Measurements from ENCODE around the gene RPS6KC1. TPM values are rescaled to one million over a fixed set of nuclear protein-coding genes. Genes with fewer than 3 reads are reported as not detected.
A peak's percentile ranks its signal among the peaks of the same experiment; 100 is the strongest.

The RPS6KC1 gene
- total RNA-seq, 2 experiments from 2014 or later: 9.4 to 10.7 TPM

DNA sequence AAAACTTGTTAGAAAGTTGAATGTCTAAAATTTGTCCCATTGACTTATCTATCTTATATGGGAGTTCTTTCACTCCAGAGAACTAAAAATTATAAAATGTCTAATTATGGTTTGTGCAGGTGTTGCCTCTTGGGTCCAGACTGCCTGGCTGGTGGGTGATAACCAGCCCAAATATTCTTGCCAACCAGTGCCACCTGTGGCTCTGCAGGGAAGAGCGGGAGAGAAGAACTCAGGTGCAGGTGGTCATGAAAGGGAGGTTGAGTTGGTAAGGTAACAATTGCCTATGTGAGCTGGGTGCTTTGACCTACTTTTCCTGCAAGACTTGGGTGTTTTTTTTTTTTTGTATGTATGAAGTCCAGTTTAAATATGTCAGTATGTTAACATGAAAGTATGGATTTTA, 10.2 kb downstream of the RPS6KC1 start:
- no peak for TF ChIP-seq EZH2phosphoT487 (IDR thresholded peaks at IDR 0.05; ENCODE audit: borderline replicate concordance, low read depth, low read length)
- TF ChIP-seq, protein P1, sequence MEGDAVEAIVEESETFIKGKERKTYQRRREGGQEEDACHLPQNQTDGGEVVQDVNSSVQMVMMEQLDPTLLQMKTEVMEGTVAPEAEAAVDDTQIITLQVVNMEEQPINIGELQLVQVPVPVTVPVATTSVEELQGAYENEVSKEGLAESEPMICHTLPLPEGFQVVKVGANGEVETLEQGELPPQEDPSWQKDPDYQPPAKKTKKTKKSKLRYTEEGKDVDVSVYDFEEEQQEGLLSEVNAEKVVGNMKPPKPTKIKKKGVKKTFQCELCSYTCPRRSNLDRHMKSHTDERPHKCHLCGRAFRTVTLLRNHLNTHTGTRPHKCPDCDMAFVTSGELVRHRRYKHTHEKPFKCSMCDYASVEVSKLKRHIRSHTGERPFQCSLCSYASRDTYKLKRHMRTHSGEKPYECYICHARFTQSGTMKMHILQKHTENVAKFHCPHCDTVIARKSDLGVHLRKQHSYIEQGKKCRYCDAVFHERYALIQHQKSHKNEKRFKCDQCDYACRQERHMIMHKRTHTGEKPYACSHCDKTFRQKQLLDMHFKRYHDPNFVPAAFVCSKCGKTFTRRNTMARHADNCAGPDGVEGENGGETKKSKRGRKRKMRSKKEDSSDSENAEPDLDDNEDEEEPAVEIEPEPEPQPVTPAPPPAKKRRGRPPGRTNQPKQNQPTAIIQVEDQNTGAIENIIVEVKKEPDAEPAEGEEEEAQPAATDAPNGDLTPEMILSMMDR (conservative IDR thresholded peaks at IDR 0.05; ENCODE audit: low read length): peak; percentile 54
- Histone ChIP-seq H3K4me1 (ENCODE audit: insufficient read depth, low read length, poor library complexity, severe bottlenecking) (no peaks in the 10 kb centered on the region), H3K4me2 (ENCODE audit: low read length) (no peak overlapping the region), H3K9me3 (ENCODE audit: low read length) (0 out of 2 replicates have a peak, but pooled peaks cover 7% of the 10 kb centered on the region), H3K36me3 (ENCODE audit: insufficient read depth, low read length) (no peaks in the 10 kb centered on the region), H4K20me1 (ENCODE audit: insufficient read depth, low read length) (no peaks in the 10 kb centered on the region), H2AFZ (ENCODE audit: low read length) (no peak overlapping the region), H3K4me3 (ENCODE audit: low read depth, low read length, poor library complexity, severe bottlenecking) (no peak overlapping the region), H3K79me2 (ENCODE audit: insufficient read depth, low read depth, low read length) (no peaks in the 10 kb centered on the region), H3K9me2 (ENCODE audit: insufficient read depth, low read length) (no peaks in the 10 kb centered on the region), H3K27ac (ENCODE audit: low read depth, low read length, poor library complexity, severe bottlenecking) (no peak overlapping the region)
- intact Hi-C loops (cut with micrococcal nuclease; ENCODE audit: unreplicated experiment): no loop called here
- POLR2A ChIA-PET: interaction anchor here (0.7 kb wide), 1 partner anchor 402 kb away, joined by 3 read pairs; no protein-coding TSS in a partner anchor
- CTCF ChIA-PET (ENCODE audit: unreplicated experiment): no interaction called here
- DNase-seq (ENCODE audit: low spot score): peak; percentile 8
- no TSS peak for BruUV-seq (replicated peaks)

GRCh38 chr1:213065800-213066199, 14.8 kb downstream of the RPS6KC1 start:
- TF ChIP-seq, protein P1 (conservative IDR thresholded peaks at IDR 0.05; ENCODE audit: low read length): no peak
- TF ChIP-seq EZH2phosphoT487 (IDR thresholded peaks at IDR 0.05; ENCODE audit: borderline replicate concordance, low read depth, low read length): no peak
- no peaks in the 10 kb centered on the region for H3K9me3 ChIP-seq (ENCODE audit: low read length)
- peaks cover 5% of the 10 kb centered on the region for H3K4me1 ChIP-seq (ENCODE audit: insufficient read depth, low read length, poor library complexity, severe bottlenecking)
- no peaks in the 10 kb centered on the region for H3K79me2 ChIP-seq (ENCODE audit: insufficient read depth, low read depth, low read length)
- no peak overlapping the region for H3K4me2 ChIP-seq (ENCODE audit: low read length)
- no peaks in the 10 kb centered on the region for H3K9me2 ChIP-seq (ENCODE audit: insufficient read depth, low read length)
- DNase-seq (ENCODE audit: low spot score): no peak
- no peaks in the 10 kb centered on the region for H3K36me3 ChIP-seq (ENCODE audit: insufficient read depth, low read length)
- ChIA-PET POLR2A (no interaction called here), CTCF (ENCODE audit: unreplicated experiment) (no interaction called here)
- H4K20me1 ChIP-seq (ENCODE audit: insufficient read depth, low read length): no peaks in the 10 kb centered on the region
- no TSS peak for BruUV-seq (replicated peaks)
- H3K27ac ChIP-seq (ENCODE audit: low read depth, low read length, poor library complexity, severe bottlenecking): no peak overlapping the region
- intact Hi-C loops (cut with micrococcal nuclease; ENCODE audit: unreplicated experiment): no loop called here
- no peak overlapping the region for H2AFZ ChIP-seq (ENCODE audit: low read length)
- no peak overlapping the region for H3K4me3 ChIP-seq (ENCODE audit: low read depth, low read length, poor library complexity, severe bottlenecking)

- no peaks in the 10 kb centered on the region for H3K36me3 ChIP-seq (ENCODE audit: insufficient read depth, low read length)
- no peak overlapping the region for H3K27ac ChIP-seq (ENCODE audit: low read depth, low read length, poor library complexity, severe bottlenecking)
- TF ChIP-seq EZH2phosphoT487 (IDR thresholded peaks at IDR 0.05; ENCODE audit: borderline replicate concordance, low read depth, low read length): no peak
- TF ChIP-seq, protein P1 (conservative IDR thresholded peaks at IDR 0.05; ENCODE audit: low read length): no peak
- H3K9me3 ChIP-seq (ENCODE audit: low read length): no peaks in the 10 kb centered on the region
- DNase-seq (ENCODE audit: low spot score): no peak
- no TSS peak for BruUV-seq (replicated peaks)
- no peak overlapping the region for H3K4me2 ChIP-seq (ENCODE audit: low read length)
- no peaks in the 10 kb centered on the region for H3K9me2 ChIP-seq (ENCODE audit: insufficient read depth, low read length)
- H3K79me2 ChIP-seq (ENCODE audit: insufficient read depth, low read depth, low read length): no peaks in the 10 kb centered on the region
- ChIA-PET CTCF (ENCODE audit: unreplicated experiment) (no interaction called here), POLR2A (no interaction called here)
- intact Hi-C loops (cut with micrococcal nuclease; ENCODE audit: unreplicated experiment): no loop called here
- peaks cover 5% of the 10 kb centered on the region for H3K4me1 ChIP-seq (ENCODE audit: insufficient read depth, low read length, poor library complexity, severe bottlenecking)
- no peak overlapping the region for H2AFZ ChIP-seq (ENCODE audit: low read length)
- no peak overlapping the region for H3K4me3 ChIP-seq (ENCODE audit: low read depth, low read length, poor library complexity, severe bottlenecking)
- H4K20me1 ChIP-seq (ENCODE audit: insufficient read depth, low read length): no peaks in the 10 kb centered on the region
Observed at GRCh38 chr1:213066363-213066762, 15.3 kb downstream of the RPS6KC1 start.
